ENCODE measurements around the gene ARID1A.
"Not testable (repeated sequence)": the region's sequence is repeated elsewhere in the genome, so short reads cannot be mapped to it uniquely, and the experiment has no call there.

Gene ARID1A

GRCh38 chr1:26695356-26696118 is at the start of gene ARID1A:
Gene ARID1A (plus strand): TSS chr1:26696015. CDS start chr1:26696404, 389 bp downstream.
- DNase-seq = peak; percentile 72

DNA sequence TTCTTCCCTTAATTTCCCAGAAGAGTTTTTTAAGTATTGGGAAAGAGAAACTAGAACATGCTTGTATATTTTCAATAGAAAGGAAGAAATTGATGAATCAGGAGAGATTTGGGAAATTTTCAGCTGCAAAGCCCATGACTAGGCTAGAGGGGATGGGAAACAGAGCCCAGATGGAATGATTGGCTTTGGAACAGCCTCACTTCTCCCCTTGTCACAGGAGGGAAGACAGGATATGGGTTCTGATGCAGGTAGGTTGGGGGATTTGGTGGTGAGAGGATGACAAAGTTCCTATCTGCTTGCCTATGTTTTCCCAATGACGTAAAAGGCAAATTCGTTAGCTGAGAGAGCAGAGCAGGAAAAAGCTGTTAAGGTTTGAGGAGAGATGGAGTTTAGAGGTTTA is 31.0 kb upstream of the ARID1A start:
- DNase-seq = no peak

GRCh38 chr1:26666855-26667254 is 29.0 kb upstream of the ARID1A start:
- DNase-seq = no peak

DNA sequence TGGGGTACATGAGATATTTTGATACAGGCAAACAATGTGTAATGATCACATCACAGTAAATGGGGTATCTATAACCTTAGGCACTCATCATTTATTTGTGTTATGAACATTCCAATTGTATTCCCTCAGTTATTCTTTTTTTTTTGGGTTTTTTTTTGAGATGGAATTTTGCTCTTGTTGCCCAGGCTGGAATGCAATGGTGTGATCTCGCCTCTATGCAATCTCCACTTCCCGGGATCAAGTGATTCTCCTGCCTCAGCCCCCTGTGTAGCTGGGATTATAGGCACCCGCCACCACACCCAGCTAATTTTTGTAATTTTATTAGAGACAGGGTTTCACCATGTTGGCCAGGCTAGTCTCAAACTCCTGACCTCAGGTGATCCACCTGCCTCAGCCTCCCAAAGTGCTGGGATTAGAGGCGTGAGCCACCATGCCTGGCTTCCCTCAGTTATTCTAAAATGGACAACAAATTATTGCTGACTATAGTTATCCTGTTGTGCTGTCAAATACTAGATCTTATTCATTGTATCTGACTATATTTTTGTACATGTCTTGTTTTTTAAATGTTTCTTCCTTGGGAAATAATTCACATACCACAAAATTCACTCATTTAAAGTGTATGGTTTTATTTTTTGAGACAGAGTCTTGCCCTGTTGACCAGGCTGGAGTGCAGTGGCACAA is 27.6 kb upstream of the ARID1A start:
- DNase-seq = not testable (repeated sequence)

GRCh38 chr1:26677306-26678115 is 18.3 kb upstream of the ARID1A start:
- DNase-seq = peak; percentile 81

- no peak for DNase-seq
Observed at GRCh38 chr1:26684763-26685508, 10.9 kb upstream of the ARID1A start.

- no peak for DNase-seq
Observed at GRCh38 chr1:26686795-26687194, 9.0 kb upstream of the ARID1A start.

DNA sequence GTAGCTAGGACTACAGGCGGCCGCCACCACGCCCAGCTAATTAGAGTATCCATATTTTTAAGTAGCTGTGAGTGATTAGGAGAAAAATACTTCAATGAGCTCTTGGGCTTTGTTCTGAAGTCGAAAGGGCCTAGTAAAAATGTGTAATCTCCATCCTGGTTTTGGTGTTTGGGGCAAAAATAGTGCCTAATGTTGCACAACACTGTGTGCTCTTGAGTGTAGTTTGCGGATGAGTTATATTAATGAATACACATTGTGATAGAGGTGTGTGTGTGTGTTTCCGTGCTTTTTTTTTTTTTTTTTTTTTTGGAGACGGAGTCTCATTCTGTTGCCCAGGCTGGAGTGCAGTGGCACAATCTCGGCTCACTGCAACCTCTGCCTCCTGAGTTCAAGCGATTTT is 6.3 kb upstream of the ARID1A start:
- no peak for DNase-seq

GRCh38 chr1:26690157-26690556 is 5.7 kb upstream of the ARID1A start:
- DNase-seq = no peak

GRCh38 chr1:26690576-26691031 is 5.2 kb upstream of the ARID1A start:
- DNase-seq = no peak

GRCh38 chr1:26692211-26692792 is 3.5 kb upstream of the ARID1A start:
- peak; percentile 85 for DNase-seq

DNA sequence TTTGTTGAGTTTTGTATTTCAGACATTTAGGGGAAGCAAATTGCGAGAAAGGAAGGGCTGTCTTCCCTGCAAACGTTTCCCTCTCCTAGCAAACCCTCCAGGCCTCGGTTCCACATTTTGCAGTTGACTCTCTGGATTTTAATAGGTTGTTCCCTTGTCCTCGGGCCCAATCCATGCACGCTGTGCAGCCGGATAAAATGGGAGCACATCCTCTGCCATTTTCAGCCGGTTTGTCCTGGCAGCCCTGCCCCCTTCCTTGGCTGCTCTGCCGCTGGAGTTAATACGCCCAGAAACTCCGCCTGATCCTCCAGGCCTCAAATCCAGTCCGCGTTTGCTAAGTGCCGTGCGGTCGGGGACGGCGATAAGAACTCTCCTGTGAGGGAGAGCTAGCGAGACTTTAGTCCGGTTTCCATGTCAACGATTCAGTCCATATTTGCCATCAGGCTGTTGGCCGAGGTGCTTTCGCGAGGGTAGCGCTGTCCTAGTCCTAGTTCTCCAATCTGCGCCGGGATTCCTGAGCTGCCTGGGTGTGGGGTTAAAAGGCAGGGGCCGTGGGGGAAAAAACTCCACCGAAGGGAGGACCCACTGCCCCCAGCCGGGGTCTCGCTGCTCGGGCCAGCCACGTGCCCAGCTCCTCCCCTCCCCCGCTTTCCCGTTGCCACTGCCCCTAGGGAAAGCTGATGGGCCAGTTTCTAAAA is 2.9 kb upstream of the ARID1A start:
- peak; percentile 95 for DNase-seq

DNA sequence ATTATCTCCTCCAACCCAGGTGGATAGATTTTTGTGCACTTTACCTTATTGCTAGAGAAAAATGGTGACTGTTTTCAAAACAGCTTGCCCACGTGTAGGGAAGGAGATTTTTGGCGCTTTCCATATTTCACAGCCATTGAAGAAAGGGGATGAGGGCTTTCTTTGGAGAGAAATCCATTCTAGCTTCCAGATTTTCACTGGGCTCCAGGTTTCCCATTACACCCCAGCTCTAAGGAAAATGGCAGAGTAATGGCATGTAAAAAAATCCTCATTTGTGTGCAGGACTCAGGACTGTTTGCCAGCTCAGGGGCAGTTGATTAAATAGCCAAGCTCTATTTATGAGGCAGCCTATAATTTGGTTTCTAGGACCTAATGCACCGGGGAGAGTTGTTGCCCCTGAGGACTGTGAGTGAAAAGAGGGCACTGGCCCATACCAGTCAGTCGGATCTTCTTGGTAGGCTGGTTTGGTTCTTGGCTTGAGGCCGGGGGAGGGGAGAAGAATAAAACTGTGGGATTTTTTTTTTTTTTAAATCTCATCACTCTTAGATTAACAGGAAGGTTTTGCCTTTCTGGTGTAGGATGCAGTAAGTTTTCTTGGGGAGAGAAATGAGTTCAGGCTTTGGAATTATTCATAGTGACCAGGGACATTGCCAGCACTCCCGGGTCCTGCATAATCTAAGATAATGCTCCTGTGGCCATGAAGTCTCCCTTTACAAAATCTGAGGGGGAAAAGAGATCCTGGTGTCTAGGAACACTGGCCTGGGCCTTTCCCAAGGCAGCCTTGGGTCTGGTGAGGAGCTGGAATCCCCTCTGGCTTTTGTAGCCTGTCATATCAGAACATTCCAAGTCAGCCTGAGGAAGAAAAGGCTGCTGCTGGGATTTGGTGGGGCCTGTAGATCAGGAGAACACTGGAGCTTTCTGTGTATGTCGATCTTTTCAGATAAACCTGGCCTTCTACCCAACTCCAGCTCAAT is 1.9 kb upstream of the ARID1A start:
- no peak for DNase-seq

- DNase-seq = no peak
Observed at GRCh38 chr1:26694638-26695355, 1.0 kb upstream of the ARID1A start.

DNA sequence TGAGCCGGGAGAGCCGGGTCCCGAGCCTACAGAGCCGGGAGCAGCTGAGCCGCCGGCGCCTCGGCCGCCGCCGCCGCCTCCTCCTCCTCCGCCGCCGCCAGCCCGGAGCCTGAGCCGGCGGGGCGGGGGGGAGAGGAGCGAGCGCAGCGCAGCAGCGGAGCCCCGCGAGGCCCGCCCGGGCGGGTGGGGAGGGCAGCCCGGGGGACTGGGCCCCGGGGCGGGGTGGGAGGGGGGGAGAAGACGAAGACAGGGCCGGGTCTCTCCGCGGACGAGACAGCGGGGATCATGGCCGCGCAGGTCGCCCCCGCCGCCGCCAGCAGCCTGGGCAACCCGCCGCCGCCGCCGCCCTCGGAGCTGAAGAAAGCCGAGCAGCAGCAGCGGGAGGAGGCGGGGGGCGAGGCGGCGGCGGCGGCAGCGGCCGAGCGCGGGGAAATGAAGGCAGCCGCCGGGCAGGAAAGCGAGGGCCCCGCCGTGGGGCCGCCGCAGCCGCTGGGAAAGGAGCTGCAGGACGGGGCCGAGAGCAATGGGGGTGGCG is 371 bp downstream of the ARID1A start:
- DNase-seq = no peak

DNA sequence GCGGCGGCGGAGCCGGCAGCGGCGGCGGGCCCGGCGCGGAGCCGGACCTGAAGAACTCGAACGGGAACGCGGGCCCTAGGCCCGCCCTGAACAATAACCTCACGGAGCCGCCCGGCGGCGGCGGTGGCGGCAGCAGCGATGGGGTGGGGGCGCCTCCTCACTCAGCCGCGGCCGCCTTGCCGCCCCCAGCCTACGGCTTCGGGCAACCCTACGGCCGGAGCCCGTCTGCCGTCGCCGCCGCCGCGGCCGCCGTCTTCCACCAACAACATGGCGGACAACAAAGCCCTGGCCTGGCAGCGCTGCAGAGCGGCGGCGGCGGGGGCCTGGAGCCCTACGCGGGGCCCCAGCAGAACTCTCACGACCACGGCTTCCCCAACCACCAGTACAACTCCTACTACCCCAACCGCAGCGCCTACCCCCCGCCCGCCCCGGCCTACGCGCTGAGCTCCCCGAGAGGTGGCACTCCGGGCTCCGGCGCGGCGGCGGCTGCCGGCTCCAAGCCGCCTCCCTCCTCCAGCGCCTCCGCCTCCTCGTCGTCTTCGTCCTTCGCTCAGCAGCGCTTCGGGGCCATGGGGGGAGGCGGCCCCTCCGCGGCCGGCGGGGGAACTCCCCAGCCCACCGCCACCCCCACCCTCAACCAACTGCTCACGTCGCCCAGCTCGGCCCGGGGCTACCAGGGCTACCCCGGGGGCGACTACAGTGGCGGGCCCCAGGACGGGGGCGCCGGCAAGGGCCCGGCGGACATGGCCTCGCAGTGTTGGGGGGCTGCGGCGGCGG is 1.0 kb downstream of the ARID1A start:
- no peak for DNase-seq

DNA sequence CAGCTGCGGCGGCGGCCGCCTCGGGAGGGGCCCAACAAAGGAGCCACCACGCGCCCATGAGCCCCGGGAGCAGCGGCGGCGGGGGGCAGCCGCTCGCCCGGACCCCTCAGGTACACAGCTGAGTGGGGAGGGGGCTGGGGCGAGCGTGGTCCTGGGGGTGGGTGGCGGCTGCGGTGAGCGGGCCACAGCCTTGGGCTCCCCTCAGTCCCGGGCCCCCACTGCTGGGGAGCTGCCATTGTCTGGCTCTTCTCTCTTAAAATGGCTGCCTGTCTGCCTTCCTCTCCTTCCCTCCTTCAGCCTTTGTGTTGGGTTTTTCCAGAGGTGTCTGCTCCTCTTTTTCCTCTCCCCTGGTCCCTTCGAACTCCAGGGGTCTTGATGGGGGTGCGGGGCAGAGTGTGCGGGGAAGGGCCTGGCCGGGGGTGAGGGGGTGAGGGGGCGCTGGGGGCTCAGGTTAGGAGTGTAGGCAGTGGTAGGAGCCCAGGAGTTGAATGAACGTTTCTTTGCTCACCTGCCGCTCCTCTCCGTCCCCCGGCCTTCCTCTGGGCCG is 1.7 kb downstream of the ARID1A start:
- DNase-seq = no peak
